ENCODE data around the gene NUP133.

Gene NUP133

DNA sequence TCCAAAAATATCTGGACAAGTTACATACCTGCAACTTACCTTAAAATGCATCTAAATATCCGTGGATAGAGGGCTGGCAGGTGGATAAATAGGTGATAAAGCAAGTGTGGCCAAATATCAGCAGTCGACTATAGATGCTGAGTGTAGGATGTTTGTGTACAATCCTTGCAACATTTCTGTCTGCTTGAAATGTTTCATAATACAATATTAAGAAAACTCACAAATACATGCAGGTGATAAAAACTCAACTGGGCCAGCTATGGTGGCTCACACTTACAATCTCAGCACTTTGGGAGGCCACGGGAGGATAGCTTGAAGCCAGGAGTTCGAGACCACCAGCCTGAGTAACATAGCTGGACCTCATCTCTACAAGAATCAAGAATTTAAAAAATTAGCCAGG, 115.2 kb downstream of the NUP133 start:
- TF ChIP-seq, protein P1, sequence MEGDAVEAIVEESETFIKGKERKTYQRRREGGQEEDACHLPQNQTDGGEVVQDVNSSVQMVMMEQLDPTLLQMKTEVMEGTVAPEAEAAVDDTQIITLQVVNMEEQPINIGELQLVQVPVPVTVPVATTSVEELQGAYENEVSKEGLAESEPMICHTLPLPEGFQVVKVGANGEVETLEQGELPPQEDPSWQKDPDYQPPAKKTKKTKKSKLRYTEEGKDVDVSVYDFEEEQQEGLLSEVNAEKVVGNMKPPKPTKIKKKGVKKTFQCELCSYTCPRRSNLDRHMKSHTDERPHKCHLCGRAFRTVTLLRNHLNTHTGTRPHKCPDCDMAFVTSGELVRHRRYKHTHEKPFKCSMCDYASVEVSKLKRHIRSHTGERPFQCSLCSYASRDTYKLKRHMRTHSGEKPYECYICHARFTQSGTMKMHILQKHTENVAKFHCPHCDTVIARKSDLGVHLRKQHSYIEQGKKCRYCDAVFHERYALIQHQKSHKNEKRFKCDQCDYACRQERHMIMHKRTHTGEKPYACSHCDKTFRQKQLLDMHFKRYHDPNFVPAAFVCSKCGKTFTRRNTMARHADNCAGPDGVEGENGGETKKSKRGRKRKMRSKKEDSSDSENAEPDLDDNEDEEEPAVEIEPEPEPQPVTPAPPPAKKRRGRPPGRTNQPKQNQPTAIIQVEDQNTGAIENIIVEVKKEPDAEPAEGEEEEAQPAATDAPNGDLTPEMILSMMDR (IDR thresholded peaks at IDR 0.05; ENCODE audit: insufficient read depth, missing control alignments) = no peak
- no peak for DNase-seq (ENCODE audit: insufficient read length, low spot score)
- FAIRE-seq = no peak
